Mesendoderm (in vitro differentiated cells): ENCODE measurements around the gene ADAMTS15.

Source experiments
- DNase-seq: peaks from one replicate; pipeline ENCODE4 v3.0.0; 2013
- H2AK5ac ChIP-seq: 2 replicates; pipeline ENCODE4 v1.6.1; 2013; ENCODE audit warnings: low read length, inconsistent platforms
- H2BK120ac ChIP-seq: 2 replicates; pipeline ENCODE4 v1.6.1; 2013; ENCODE audit warnings: low read depth, mild to moderate bottlenecking, low read length, moderate library complexity, mixed read lengths
- H2BK15ac ChIP-seq: replicated peaks from 2 replicates; pipeline ENCODE4 v1.6.1; 2013; ENCODE audit warnings: low read depth, mild to moderate bottlenecking, moderate library complexity
- H2BK5ac ChIP-seq: 2 replicates; pipeline ENCODE4 v1.6.1; 2013; ENCODE audit warnings: low read length, inconsistent platforms
- H3K18ac ChIP-seq: 2 replicates; pipeline ENCODE4 v1.6.1; 2013; ENCODE audit warnings: mild to moderate bottlenecking, low read length, mixed read lengths
- H3K23ac ChIP-seq: one replicate; pipeline ENCODE4 v1.6.1; 2013; ENCODE audit warnings: low read length
- H3K27ac ChIP-seq: 2 replicates; pipeline ENCODE4 v1.5.1; 2013; ENCODE audit warnings: low read depth, mild to moderate bottlenecking, inconsistent platforms, low read length, moderate library complexity
- H3K27me3 ChIP-seq: 2 replicates; pipeline ENCODE4 v1.6.1; 2013; ENCODE audit warnings: low read length, control low read depth, mild to moderate bottlenecking, inconsistent platforms; ENCODE audit not compliant: insufficient read depth, poor library complexity
- H3K36me3 ChIP-seq: 2 replicates; pipeline ENCODE4 v1.6.1; 2013; ENCODE audit warnings: low read length, inconsistent platforms; ENCODE audit not compliant: control insufficient read depth, insufficient read depth
- H3K4ac ChIP-seq: one replicate; pipeline ENCODE4 v1.6.1; 2013; ENCODE audit warnings: low read depth, mild to moderate bottlenecking, low read length, moderate library complexity
- H3K4me1 ChIP-seq: 2 replicates; pipeline ENCODE4 v1.6.1; 2013; ENCODE audit warnings: low read depth, low read length, inconsistent platforms; ENCODE audit not compliant: control insufficient read depth
- H3K4me2 ChIP-seq: 2 replicates; pipeline ENCODE4 v1.6.1; 2013; ENCODE audit warnings: low read length
- H3K4me3 ChIP-seq: 2 replicates; pipeline ENCODE4 v1.5.1; 2013; ENCODE audit warnings: mild to moderate bottlenecking, low read length
- H3K56ac ChIP-seq: one replicate; pipeline ENCODE4 v1.6.1; 2013; ENCODE audit warnings: low read length
- H3K79me1 ChIP-seq: 2 replicates; pipeline ENCODE4 v1.6.1; 2013; ENCODE audit warnings: low read length, inconsistent platforms
- H3K79me2 ChIP-seq: 2 replicates; pipeline ENCODE4 v1.6.1; 2013; ENCODE audit warnings: mild to moderate bottlenecking, low read length; ENCODE audit not compliant: control insufficient read depth, insufficient read depth
- H3K9ac ChIP-seq: 2 replicates; pipeline ENCODE4 v1.6.1; 2013; ENCODE audit warnings: low read length, inconsistent platforms
- H4K5ac ChIP-seq: one replicate; pipeline ENCODE4 v1.6.1; 2013; ENCODE audit warnings: low read length
- H4K8ac ChIP-seq: one replicate; pipeline ENCODE4 v1.6.1; 2013; ENCODE audit warnings: low read depth, mild to moderate bottlenecking, control low read depth, low read length, moderate library complexity
- WGBS: extraction: QIAGEN DNeasy Blood & Tissue Kit; methylation state at CpG from one replicate; pipeline ENCODE4 v1.1.7; 2013; ENCODE audit warnings: low lambda C conversion rate, missing lambda C conversion rate; ENCODE audit not compliant: insufficient coverage; ENCODE audit errors: extremely low coverage; 5-methylcytosine and 5-hydroxymethylcytosine counted together

Gene ADAMTS15

GRCh38 chr11:130429983-130430382 is 18.5 kb upstream of the ADAMTS15 start:
- no peak overlapping the region for H2BK15ac ChIP-seq
- no peaks in the 10 kb centered on the region for H3K79me1 ChIP-seq

DNA sequence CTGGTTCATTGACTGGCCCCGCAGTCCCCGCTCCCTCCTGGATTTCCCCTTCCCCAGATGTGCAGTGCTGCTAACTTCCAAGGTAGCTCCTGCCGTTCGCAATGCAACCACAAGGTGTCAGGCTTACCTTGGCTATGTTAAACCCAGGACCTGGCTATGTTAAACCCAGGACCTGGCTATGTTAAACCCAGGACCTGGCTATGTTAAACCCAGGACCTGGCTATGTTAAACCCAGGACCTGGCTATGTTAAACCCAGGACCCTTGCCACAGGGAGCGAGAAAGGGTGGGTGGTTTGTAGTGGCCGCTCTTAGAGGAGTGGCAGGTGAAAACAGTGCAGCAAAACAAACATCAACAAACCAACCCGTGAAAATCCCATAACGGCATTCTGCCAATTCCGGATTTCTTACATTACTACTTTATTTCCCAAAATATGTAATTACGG is 17.1 kb upstream of the ADAMTS15 start:
- Histone ChIP-seq H2BK120ac (no peak overlapping the region), H3K36me3 (no peaks in the 10 kb centered on the region), H3K56ac (no peak overlapping the region), H3K4me1 (no peaks in the 10 kb centered on the region), H3K4me3 (no peak overlapping the region), H3K27me3 (peaks cover 9% of the 10 kb centered on the region), H4K5ac (no peak overlapping the region), H2BK5ac (no peak overlapping the region), H3K18ac (no peak overlapping the region), H4K8ac (no peak overlapping the region), H2BK15ac (no peak overlapping the region), H3K4ac (no peak overlapping the region), H3K27ac (no peak overlapping the region), H3K4me2 (no peak overlapping the region), H3K23ac (no peak overlapping the region), H2AK5ac (no peak overlapping the region), H3K79me1 (no peaks in the 10 kb centered on the region), H3K79me2 (no peaks in the 10 kb centered on the region), H3K9ac (no peak overlapping the region)
- no CpG with 5 or more reads among the region's 10 CpGs for WGBS
- peak; percentile 89 for DNase-seq

More at GRCh38 chr11:130429983-130430382, 18.5 kb upstream of the ADAMTS15 start:
- H3K9ac ChIP-seq, result no peak overlapping the region
- no peak overlapping the region for H3K27ac ChIP-seq
- H3K23ac ChIP-seq, result no peak overlapping the region
- H2AK5ac ChIP-seq, result no peak overlapping the region
- no peak overlapping the region for H3K56ac ChIP-seq
- peaks cover 9% of the 10 kb centered on the region for H3K27me3 ChIP-seq
- no CpG with 5 or more reads among the region's 3 CpGs for WGBS
- DNase-seq, result no peak
- H4K5ac ChIP-seq, result no peak overlapping the region
- H2BK120ac ChIP-seq, result no peak overlapping the region
- no peak overlapping the region for H3K4me3 ChIP-seq
- no peak overlapping the region for H4K8ac ChIP-seq
- no peak overlapping the region for H3K18ac ChIP-seq
- no peaks in the 10 kb centered on the region for H3K4me1 ChIP-seq
- H2BK5ac ChIP-seq, result no peak overlapping the region
- H3K4ac ChIP-seq, result no peak overlapping the region
- H3K4me2 ChIP-seq, result no peak overlapping the region
- H3K36me3 ChIP-seq, result no peaks in the 10 kb centered on the region
- no peaks in the 10 kb centered on the region for H3K79me2 ChIP-seq

- H3K4ac ChIP-seq, result no peak overlapping the region
- H3K4me2 ChIP-seq, result no peak overlapping the region
- no peak for DNase-seq
- H4K8ac ChIP-seq, result no peak overlapping the region
- H3K4me3 ChIP-seq, result no peak overlapping the region
- H3K4me1 ChIP-seq, result no peaks in the 10 kb centered on the region
- H4K5ac ChIP-seq, result no peak overlapping the region
- H3K18ac ChIP-seq, result no peak overlapping the region
- H3K9ac ChIP-seq, result no peak overlapping the region
- H2AK5ac ChIP-seq, result no peak overlapping the region
- H3K79me1 ChIP-seq, result no peaks in the 10 kb centered on the region
- H3K79me2 ChIP-seq, result no peaks in the 10 kb centered on the region
- H2BK15ac ChIP-seq, result no peak overlapping the region
- H3K23ac ChIP-seq, result no peak overlapping the region
- no peak overlapping the region for H2BK120ac ChIP-seq
- peaks cover 9% of the 10 kb centered on the region for H3K27me3 ChIP-seq
- H2BK5ac ChIP-seq, result no peak overlapping the region
- H3K36me3 ChIP-seq, result no peaks in the 10 kb centered on the region
- no CpG with 5 or more reads among the region's 3 CpGs for WGBS
- H3K27ac ChIP-seq, result no peak overlapping the region
- no peak overlapping the region for H3K56ac ChIP-seq
These were observed 16.6 kb upstream of the ADAMTS15 start for GRCh38 chr11:130431801-130432200.

DNA sequence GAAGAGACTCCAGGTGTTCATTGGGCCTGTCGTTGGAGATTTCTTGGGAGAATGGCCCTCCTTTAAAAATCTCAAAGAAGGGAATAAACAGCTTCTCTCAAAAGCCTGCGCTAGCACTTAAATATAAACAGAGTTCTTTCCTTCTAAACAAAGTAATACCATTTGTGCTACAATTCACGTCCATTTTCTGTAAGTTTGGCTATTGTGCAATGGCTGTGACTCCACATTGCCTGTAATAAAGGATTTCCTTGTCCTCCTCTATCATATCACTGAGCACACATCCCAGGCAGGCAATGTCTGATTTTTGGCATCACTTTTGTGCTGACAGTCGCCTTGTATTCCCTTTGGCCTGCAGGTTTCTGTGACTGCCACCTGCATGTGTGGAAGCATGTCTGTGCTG is 15.1 kb upstream of the ADAMTS15 start:
- Histone ChIP-seq H2BK15ac (no peak overlapping the region), H3K27me3 (peaks cover 9% of the 10 kb centered on the region), H3K27ac (no peak overlapping the region), H3K23ac (no peak overlapping the region), H3K9ac (no peak overlapping the region), H3K4ac (no peak overlapping the region), H2BK120ac (no peak overlapping the region), H3K79me2 (no peaks in the 10 kb centered on the region), H3K4me3 (no peak overlapping the region), H2BK5ac (no peak overlapping the region), H3K18ac (no peak overlapping the region), H3K56ac (no peak overlapping the region), H3K36me3 (no peaks in the 10 kb centered on the region), H4K5ac (no peak overlapping the region), H3K4me1 (no peaks in the 10 kb centered on the region), H2AK5ac (no peak overlapping the region), H3K4me2 (no peak overlapping the region), H3K79me1 (no peaks in the 10 kb centered on the region), H4K8ac (no peak overlapping the region)
- WGBS, result no CpG with 5 or more reads among the region's 4 CpGs
- no peak for DNase-seq

GRCh38 chr11:130434521-130435223 is 13.8 kb upstream of the ADAMTS15 start:
- Histone ChIP-seq H2AK5ac (no peak overlapping the region), H3K9ac (peak overlapping the region; percentile 75), H3K18ac (no peak overlapping the region), H2BK15ac (no peak overlapping the region), H4K5ac (no peak overlapping the region), H2BK5ac (no peak overlapping the region), H3K4me2 (peak overlapping the region; percentile 99), H3K4me1 (no peaks in the 10 kb centered on the region), H3K36me3 (no peaks in the 10 kb centered on the region), H3K4ac (no peak overlapping the region), H3K56ac (peak overlapping the region; percentile 90), H3K23ac (no peak overlapping the region), H3K4me3 (peak overlapping the region; percentile 79), H4K8ac (no peak overlapping the region), H3K79me2 (no peaks in the 10 kb centered on the region), H3K27me3 (no peaks in the 10 kb centered on the region), H3K79me1 (no peaks in the 10 kb centered on the region), H3K27ac (no peak overlapping the region), H2BK120ac (no peak overlapping the region)
- peak; percentile 83 for DNase-seq
- WGBS, result no CpG with 5 or more reads among the region's 20 CpGs

DNA sequence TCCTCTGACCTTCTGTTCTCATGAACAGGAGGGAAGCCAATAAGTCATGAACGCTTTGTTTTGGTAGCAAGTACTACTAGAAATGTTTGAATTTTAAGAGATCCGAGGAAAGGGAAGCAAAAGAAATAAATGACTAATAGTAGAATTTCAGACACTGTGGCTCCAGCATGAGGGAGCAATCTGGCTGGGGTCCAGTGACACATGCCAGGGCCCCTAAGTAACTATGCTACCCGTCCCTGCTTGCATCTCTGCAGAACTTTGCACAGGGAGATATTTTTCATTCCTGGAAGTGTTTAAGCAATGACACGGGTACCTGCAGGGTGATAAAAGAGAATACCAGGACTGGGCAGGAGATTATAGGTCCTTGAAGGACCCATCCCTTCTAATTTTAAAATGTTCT is 12.8 kb upstream of the ADAMTS15 start:
- Histone ChIP-seq H2BK120ac (no peak overlapping the region), H2BK5ac (no peak overlapping the region)
- no peak for DNase-seq

More for the DNA sequence above, 12.8 kb upstream of the ADAMTS15 start:
- Histone ChIP-seq H3K4ac (no peak overlapping the region), H4K8ac (no peak overlapping the region), H4K5ac (no peak overlapping the region), H3K27ac (no peak overlapping the region), H3K23ac (no peak overlapping the region), H2BK15ac (no peak overlapping the region), H3K79me1 (no peaks in the 10 kb centered on the region), H3K56ac (no peak overlapping the region), H3K18ac (no peak overlapping the region), H2AK5ac (no peak overlapping the region), H3K9ac (no peak overlapping the region), H3K4me1 (no peaks in the 10 kb centered on the region), H3K79me2 (no peaks in the 10 kb centered on the region), H3K36me3 (no peaks in the 10 kb centered on the region), H3K4me2 (no peak overlapping the region), H3K27me3 (no peaks in the 10 kb centered on the region), H3K4me3 (no peak overlapping the region)
- WGBS, result no CpG with 5 or more reads among the region's 4 CpGs
